H1 (cell line): ENCODE results near the gene RBM44. TPM values are rescaled to one million over a fixed set of nuclear protein-coding genes. Genes with fewer than 3 reads are reported as not detected.

Experiments used
- CEBPB ChIP-seq: IDR thresholded peaks from 2 replicates; pipeline ENCODE4 v1.6.1; 2012; ENCODE audit warnings: low read depth, low read length
- CHD1 ChIP-seq: IDR thresholded peaks from 2 replicates; pipeline ENCODE4 v1.6.1; 2012; ENCODE audit warnings: low read depth, low read length, improper control_type of control experiment
- CHD2 ChIP-seq: IDR thresholded peaks from 2 replicates; pipeline ENCODE4 v1.6.1; 2012; ENCODE audit warnings: low read length, improper control_type of control experiment
- CREB1 ChIP-seq: IDR thresholded peaks from 2 replicates; pipeline ENCODE4 v1.6.1; 2012; ENCODE audit warnings: inconsistent platforms
- CTCF ChIP-seq, 3 experiments: IDR thresholded peaks; 1 replicate in 2 of 3; 2 replicates in 1 of 3; pipeline versions ENCODE4 v1.5.1 to v1.6.1; 2011; ENCODE audit warnings: low read length in 3 of 3, mild to moderate bottlenecking in 3 of 3, inconsistent platforms in 2 of 3, low read depth in 1 of 3, moderate library complexity in 1 of 3; ENCODE audit not compliant: insufficient read depth in 1 of 3; ENCODE audit errors: control extremely low read depth in 1 of 3
- NRF1 ChIP-seq: IDR thresholded peaks from 2 replicates; pipeline ENCODE4 v1.6.1; 2011; ENCODE audit warnings: mild to moderate bottlenecking, low read depth, low read length, improper control_type of control experiment
- SRF ChIP-seq: IDR thresholded peaks from 2 replicates; pipeline ENCODE4 v1.6.1; 2011; ENCODE audit warnings: mild to moderate bottlenecking, low read depth, low read length, moderate library complexity
- polyA plus RNA-seq, 7 experiments: library from polyadenylated mRNA; depleted of rRNA in 3 of 7; stranded (reverse) in 5 of 7; unstranded in 2 of 7; fragments of >200 nt in 5 of 7; fragments of 200-250 nt in 2 of 7; gene quantifications; 1 replicate in 5 of 7; 2 replicates in 1 of 7; 4 replicates in 1 of 7; pipeline versions ENCODE4 v1.2.1 to v1.2.3, GENCODE V29; 2011 to 2013; ENCODE audit warnings: missing spikeins in 2 of 7, mixed read lengths in 2 of 7
- total RNA-seq: library from RNA; stranded (reverse); fragmentation: NEBNext Ultra II Directional; extraction: Animal tissue kit (Norgen Biotek cat#: 25700); gene quantifications from 2 replicates; pipeline ENCODE4 v1.2.1, GENCODE V29; 2021
- TF ChIP-seq, protein P1 (sequence below): fragments of 300-600 bp; sonication (generic); IDR thresholded peaks from 2 replicates; pipeline ENCODE4 v1.7.1; 2012; ENCODE audit warnings: low read length, moderate library complexity, mild to moderate bottlenecking, inconsistent platforms; ENCODE audit not compliant: insufficient replicate concordance

RBM44 gene
- total and polyA plus RNA-seq, 2 of the 8 experiments (the other 6 are each of a cell fraction or from before 2014, with no cell fraction given) = 0.12 to 0.43 TPM

GRCh38 chr2:237861875-237862527, 63.4 kb downstream of the RBM44 start (continued):
- TF ChIP-seq, protein P1, sequence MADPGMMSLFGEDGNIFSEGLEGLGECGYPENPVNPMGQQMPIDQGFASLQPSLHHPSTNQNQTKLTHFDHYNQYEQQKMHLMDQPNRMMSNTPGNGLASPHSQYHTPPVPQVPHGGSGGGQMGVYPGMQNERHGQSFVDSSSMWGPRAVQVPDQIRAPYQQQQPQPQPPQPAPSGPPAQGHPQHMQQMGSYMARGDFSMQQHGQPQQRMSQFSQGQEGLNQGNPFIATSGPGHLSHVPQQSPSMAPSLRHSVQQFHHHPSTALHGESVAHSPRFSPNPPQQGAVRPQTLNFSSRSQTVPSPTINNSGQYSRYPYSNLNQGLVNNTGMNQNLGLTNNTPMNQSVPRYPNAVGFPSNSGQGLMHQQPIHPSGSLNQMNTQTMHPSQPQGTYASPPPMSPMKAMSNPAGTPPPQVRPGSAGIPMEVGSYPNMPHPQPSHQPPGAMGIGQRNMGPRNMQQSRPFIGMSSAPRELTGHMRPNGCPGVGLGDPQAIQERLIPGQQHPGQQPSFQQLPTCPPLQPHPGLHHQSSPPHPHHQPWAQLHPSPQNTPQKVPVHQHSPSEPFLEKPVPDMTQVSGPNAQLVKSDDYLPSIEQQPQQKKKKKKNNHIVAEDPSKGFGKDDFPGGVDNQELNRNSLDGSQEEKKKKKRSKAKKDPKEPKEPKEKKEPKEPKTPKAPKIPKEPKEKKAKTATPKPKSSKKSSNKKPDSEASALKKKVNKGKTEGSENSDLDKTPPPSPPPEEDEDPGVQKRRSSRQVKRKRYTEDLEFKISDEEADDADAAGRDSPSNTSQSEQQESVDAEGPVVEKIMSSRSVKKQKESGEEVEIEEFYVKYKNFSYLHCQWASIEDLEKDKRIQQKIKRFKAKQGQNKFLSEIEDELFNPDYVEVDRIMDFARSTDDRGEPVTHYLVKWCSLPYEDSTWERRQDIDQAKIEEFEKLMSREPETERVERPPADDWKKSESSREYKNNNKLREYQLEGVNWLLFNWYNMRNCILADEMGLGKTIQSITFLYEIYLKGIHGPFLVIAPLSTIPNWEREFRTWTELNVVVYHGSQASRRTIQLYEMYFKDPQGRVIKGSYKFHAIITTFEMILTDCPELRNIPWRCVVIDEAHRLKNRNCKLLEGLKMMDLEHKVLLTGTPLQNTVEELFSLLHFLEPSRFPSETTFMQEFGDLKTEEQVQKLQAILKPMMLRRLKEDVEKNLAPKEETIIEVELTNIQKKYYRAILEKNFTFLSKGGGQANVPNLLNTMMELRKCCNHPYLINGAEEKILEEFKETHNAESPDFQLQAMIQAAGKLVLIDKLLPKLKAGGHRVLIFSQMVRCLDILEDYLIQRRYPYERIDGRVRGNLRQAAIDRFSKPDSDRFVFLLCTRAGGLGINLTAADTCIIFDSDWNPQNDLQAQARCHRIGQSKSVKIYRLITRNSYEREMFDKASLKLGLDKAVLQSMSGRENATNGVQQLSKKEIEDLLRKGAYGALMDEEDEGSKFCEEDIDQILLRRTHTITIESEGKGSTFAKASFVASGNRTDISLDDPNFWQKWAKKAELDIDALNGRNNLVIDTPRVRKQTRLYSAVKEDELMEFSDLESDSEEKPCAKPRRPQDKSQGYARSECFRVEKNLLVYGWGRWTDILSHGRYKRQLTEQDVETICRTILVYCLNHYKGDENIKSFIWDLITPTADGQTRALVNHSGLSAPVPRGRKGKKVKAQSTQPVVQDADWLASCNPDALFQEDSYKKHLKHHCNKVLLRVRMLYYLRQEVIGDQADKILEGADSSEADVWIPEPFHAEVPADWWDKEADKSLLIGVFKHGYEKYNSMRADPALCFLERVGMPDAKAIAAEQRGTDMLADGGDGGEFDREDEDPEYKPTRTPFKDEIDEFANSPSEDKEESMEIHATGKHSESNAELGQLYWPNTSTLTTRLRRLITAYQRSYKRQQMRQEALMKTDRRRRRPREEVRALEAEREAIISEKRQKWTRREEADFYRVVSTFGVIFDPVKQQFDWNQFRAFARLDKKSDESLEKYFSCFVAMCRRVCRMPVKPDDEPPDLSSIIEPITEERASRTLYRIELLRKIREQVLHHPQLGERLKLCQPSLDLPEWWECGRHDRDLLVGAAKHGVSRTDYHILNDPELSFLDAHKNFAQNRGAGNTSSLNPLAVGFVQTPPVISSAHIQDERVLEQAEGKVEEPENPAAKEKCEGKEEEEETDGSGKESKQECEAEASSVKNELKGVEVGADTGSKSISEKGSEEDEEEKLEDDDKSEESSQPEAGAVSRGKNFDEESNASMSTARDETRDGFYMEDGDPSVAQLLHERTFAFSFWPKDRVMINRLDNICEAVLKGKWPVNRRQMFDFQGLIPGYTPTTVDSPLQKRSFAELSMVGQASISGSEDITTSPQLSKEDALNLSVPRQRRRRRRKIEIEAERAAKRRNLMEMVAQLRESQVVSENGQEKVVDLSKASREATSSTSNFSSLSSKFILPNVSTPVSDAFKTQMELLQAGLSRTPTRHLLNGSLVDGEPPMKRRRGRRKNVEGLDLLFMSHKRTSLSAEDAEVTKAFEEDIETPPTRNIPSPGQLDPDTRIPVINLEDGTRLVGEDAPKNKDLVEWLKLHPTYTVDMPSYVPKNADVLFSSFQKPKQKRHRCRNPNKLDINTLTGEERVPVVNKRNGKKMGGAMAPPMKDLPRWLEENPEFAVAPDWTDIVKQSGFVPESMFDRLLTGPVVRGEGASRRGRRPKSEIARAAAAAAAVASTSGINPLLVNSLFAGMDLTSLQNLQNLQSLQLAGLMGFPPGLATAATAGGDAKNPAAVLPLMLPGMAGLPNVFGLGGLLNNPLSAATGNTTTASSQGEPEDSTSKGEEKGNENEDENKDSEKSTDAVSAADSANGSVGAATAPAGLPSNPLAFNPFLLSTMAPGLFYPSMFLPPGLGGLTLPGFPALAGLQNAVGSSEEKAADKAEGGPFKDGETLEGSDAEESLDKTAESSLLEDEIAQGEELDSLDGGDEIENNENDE = no peak
- no peak for TF ChIP-seq CHD2
- no peak for TF ChIP-seq CREB1
- TF ChIP-seq SRF = no peak
- TF ChIP-seq CEBPB = no peak
- TF ChIP-seq NRF1 = no peak
- TF ChIP-seq CHD1 = no peak
- TF ChIP-seq CTCF (IDR thresholded peaks at IDR 0.05; ENCODE audit: control extremely low read depth in 1 of 3, insufficient read depth in 1 of 3, low read depth in 1 of 3, low read length in 3 of 3) = no peak
